ENCODE results near the gene SLC17A1.

Gene SLC17A1

DNA sequence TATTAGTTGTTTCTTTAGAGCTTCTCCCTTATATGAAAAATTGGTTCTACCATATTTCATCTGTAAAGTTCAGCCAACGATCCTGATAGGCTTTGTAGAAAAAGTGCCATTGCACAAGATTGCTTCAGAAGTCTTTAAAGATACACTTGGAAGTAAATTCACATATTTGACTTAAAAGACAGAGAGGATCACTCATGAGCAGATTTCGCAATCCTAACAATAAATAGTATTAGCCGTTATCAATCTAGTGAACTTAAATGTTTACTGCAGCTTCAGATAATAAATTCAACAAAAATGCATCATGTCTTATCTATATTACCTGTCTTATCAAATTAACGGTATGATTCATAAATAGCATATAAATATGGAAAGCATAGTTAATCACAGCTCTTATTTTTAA is 86.0 kb downstream of the SLC17A1 start:
- no peaks in the 10 kb centered on the region for H3K9me3 ChIP-seq (ENCODE audit: control insufficient read depth, insufficient read depth, low read length)
- no peak overlapping the region for H3K27ac ChIP-seq (ENCODE audit: low read depth, low read length)
- no peak overlapping the region for H3K4me3 ChIP-seq (ENCODE audit: low read depth, low read length)
- no peaks in the 10 kb centered on the region for H3K4me1 ChIP-seq (ENCODE audit: control insufficient read depth, insufficient read depth, low read length)
- H3K27me3 ChIP-seq (ENCODE audit: control insufficient read depth, insufficient read depth, low read length) = no peaks in the 10 kb centered on the region
- H3K36me3 ChIP-seq (ENCODE audit: control insufficient read depth, insufficient read depth, low read length) = no peaks in the 10 kb centered on the region
- no peak overlapping the region for H3K9ac ChIP-seq (ENCODE audit: low read depth, low read length)

DNA sequence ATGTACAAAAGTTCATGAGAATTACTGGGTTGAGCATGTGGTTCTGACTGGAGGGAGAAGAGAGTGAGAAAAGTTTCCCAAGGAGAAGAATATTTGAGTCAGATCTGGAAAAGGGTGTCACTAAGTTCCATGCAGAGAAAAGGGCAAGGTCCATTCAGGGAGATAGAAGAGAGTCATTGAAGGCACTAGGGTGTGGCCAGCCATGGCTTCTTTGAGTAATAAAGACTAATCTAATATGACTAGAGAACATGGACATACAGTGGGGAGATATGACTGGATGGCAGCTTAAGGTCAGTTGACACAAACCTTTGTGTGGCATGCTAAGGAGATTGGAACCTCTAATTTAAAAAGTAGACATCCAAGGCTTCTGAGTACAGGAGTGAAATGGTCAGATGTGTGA is 88.0 kb downstream of the SLC17A1 start:
- no peak overlapping the region for H3K27ac ChIP-seq (ENCODE audit: low read depth, low read length)
- no peaks in the 10 kb centered on the region for H3K36me3 ChIP-seq (ENCODE audit: control insufficient read depth, insufficient read depth, low read length)
- H3K9ac ChIP-seq (ENCODE audit: low read depth, low read length) = no peak overlapping the region
- H3K9me3 ChIP-seq (ENCODE audit: control insufficient read depth, insufficient read depth, low read length) = no peaks in the 10 kb centered on the region
- H3K4me3 ChIP-seq (ENCODE audit: low read depth, low read length) = no peak overlapping the region
- H3K4me1 ChIP-seq (ENCODE audit: control insufficient read depth, insufficient read depth, low read length) = no peaks in the 10 kb centered on the region
- H3K27me3 ChIP-seq (ENCODE audit: control insufficient read depth, insufficient read depth, low read length) = no peaks in the 10 kb centered on the region

DNA sequence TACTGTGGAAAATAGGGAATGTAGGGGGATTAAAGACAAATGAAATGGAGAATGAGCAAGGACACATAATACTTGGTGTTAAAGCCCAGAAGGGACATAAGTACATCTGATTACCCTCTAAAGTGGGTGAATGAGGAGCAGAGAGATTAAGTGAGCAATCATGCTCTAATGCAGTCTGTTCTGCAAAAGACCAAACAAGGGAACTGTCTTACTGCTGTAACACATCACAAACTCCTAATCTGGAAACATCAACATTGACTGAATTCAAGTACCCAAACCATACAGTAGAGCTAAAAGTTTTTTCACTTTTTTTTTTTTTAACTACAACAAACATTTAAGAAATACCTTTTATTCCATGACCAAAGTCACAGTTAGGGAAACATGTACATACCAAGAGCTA is 96.6 kb downstream of the SLC17A1 start:
- no peak overlapping the region for H3K27ac ChIP-seq (ENCODE audit: low read depth, low read length)
- no peak overlapping the region for H3K4me3 ChIP-seq (ENCODE audit: low read depth, low read length)
- no peaks in the 10 kb centered on the region for H3K36me3 ChIP-seq (ENCODE audit: control insufficient read depth, insufficient read depth, low read length)
- H3K9me3 ChIP-seq (ENCODE audit: control insufficient read depth, insufficient read depth, low read length) = no peaks in the 10 kb centered on the region
- H3K9ac ChIP-seq (ENCODE audit: low read depth, low read length) = no peak overlapping the region
- H3K4me1 ChIP-seq (ENCODE audit: control insufficient read depth, insufficient read depth, low read length) = no peaks in the 10 kb centered on the region
- no peaks in the 10 kb centered on the region for H3K27me3 ChIP-seq (ENCODE audit: control insufficient read depth, insufficient read depth, low read length)
